Astrocyte (in vitro differentiated cells and primary cell): Measurements from ENCODE around the gene MYH15. TPM values are rescaled to one million over a fixed set of nuclear protein-coding genes. Genes with fewer than 3 reads are reported as not detected.

Experiments
- DNase-seq: peaks from one replicate; pipeline ENCODE4 v3.0.0-alpha.2; 2010; ENCODE audit warnings: low read depth
- FAIRE-seq: peaks from 2 replicates; lab custom pipeline; 2011; peaks lifted over from hg19 to GRCh38; lab: Jason Lieb, UNC
- H2AFZ ChIP-seq: 2 replicates; pipeline ENCODE4 v1.6.0; 2012; ENCODE audit warnings: low read depth, low read length, inconsistent platforms
- H3K27ac ChIP-seq: 2 replicates; pipeline ENCODE4 v1.5.1; 2011; ENCODE audit warnings: low read depth, low read length, inconsistent platforms
- H3K27me3 ChIP-seq: 2 replicates; pipeline ENCODE4 v1.6.0; 2011; ENCODE audit warnings: low read length, inconsistent platforms; ENCODE audit not compliant: insufficient read depth
- H3K36me3 ChIP-seq: 2 replicates; pipeline ENCODE4 v1.5.1; 2011; ENCODE audit warnings: low read length, inconsistent platforms; ENCODE audit not compliant: insufficient read depth
- H3K4me1 ChIP-seq: 2 replicates; pipeline ENCODE4 v1.5.1; 2011; ENCODE audit warnings: low read length, inconsistent platforms; ENCODE audit not compliant: insufficient read depth
- H3K4me2 ChIP-seq: 2 replicates; pipeline ENCODE4 v1.6.0; 2012; ENCODE audit warnings: low read length, inconsistent platforms
- H3K4me3 ChIP-seq: 2 replicates; pipeline ENCODE4 v1.5.1; 2011; ENCODE audit warnings: low read depth, mild to moderate bottlenecking, low read length, inconsistent platforms; ENCODE audit not compliant: insufficient read depth
- H3K79me2 ChIP-seq: 2 replicates; pipeline ENCODE4 v1.6.0; 2012; ENCODE audit warnings: mild to moderate bottlenecking, low read length, inconsistent platforms; ENCODE audit not compliant: insufficient read depth
- H3K9ac ChIP-seq: 2 replicates; pipeline ENCODE4 v1.6.0; 2012; ENCODE audit warnings: mild to moderate bottlenecking, low read length, inconsistent platforms
- H3K9me3 ChIP-seq: 2 replicates; pipeline ENCODE4 v1.5.1; 2012; ENCODE audit warnings: low read depth, mild to moderate bottlenecking, low read length, inconsistent platforms; ENCODE audit not compliant: insufficient read depth
- H4K20me1 ChIP-seq: 2 replicates; pipeline ENCODE4 v1.6.0; 2012; ENCODE audit warnings: low read length, inconsistent platforms; ENCODE audit not compliant: insufficient read depth
- H3K27ac Mint-ChIP-seq: one replicate; pipeline ENCODE4 v1.8.0; 2021; ENCODE audit warnings: mild to moderate bottlenecking, mixed read lengths; ENCODE audit not compliant: unreplicated experiment
- H3K27me3 Mint-ChIP-seq: one replicate; pipeline ENCODE4 v1.8.0; 2021; ENCODE audit warnings: low read depth, mixed read lengths; ENCODE audit not compliant: unreplicated experiment
- H3K36me3 Mint-ChIP-seq: one replicate; pipeline ENCODE4 v1.8.0; 2021; ENCODE audit warnings: low read depth, mixed read lengths; ENCODE audit not compliant: unreplicated experiment
- H3K4me1 Mint-ChIP-seq: one replicate; pipeline ENCODE4 v1.8.0; 2021; ENCODE audit warnings: low read depth, mixed read lengths; ENCODE audit not compliant: unreplicated experiment
- H3K4me3 Mint-ChIP-seq: one replicate; pipeline ENCODE4 v1.8.0; 2021; ENCODE audit warnings: mild to moderate bottlenecking, moderate library complexity, mixed read lengths; ENCODE audit not compliant: unreplicated experiment
- H3K9me3 Mint-ChIP-seq: one replicate; pipeline ENCODE4 v1.8.0; 2021; ENCODE audit warnings: mild to moderate bottlenecking, mixed read lengths; ENCODE audit not compliant: unreplicated experiment
- CTCF ChIP-seq: IDR thresholded peaks from 2 replicates; pipeline ENCODE4 v1.5.1; 2011; ENCODE audit warnings: low read depth, mild to moderate bottlenecking, inconsistent platforms, low read length, moderate library complexity; ENCODE audit not compliant: insufficient read depth
- EZH2 ChIP-seq: IDR thresholded peaks from 2 replicates; pipeline ENCODE4 v1.6.1; 2012; ENCODE audit warnings: mild to moderate bottlenecking, low read length, inconsistent platforms; ENCODE audit not compliant: insufficient read depth
- total RNA-seq: library from RNA; stranded (reverse); gene quantifications from 2 replicates; pipeline ENCODE4 v1.2.1, GENCODE V29; 2021

The MYH15 gene
- total RNA-seq, 1 donor from 2014 or later: 0.59 TPM

GRCh38 chr3:108394016-108394415, 116.4 kb downstream of the MYH15 start:
- Histone ChIP-seq H3K27ac (no peak overlapping the region), H2AFZ (no peak overlapping the region), H3K4me2 (no peak overlapping the region), H3K36me3 (no peaks in the 10 kb centered on the region), H3K4me3 (no peak overlapping the region), H3K4me1 (peaks cover 5% of the 10 kb centered on the region), H4K20me1 (no peaks in the 10 kb centered on the region), H3K9ac (no peak overlapping the region), H3K9me3 (no peaks in the 10 kb centered on the region), H3K27me3 (no peaks in the 10 kb centered on the region), H3K79me2 (no peaks in the 10 kb centered on the region)
- DNase-seq (no peak), FAIRE-seq (no peak)
- Mint-ChIP-seq H3K9me3 (no peaks in the 10 kb centered on the region), H3K27me3 (peaks cover 12% of the 10 kb centered on the region), H3K36me3 (no peaks in the 10 kb centered on the region), H3K4me3 (no peak overlapping the region), H3K4me1 (peaks cover 7% of the 10 kb centered on the region), H3K27ac (no peak overlapping the region)
- TF ChIP-seq EZH2: no peak
- TF ChIP-seq CTCF: no peak

GRCh38 chr3:108393128-108393900, 117.1 kb downstream of the MYH15 start:
- Histone ChIP-seq H3K27ac (no peak overlapping the region), H3K9me3 (no peaks in the 10 kb centered on the region), H3K36me3 (no peaks in the 10 kb centered on the region), H3K27me3 (no peaks in the 10 kb centered on the region), H2AFZ (no peak overlapping the region), H3K4me2 (no peak overlapping the region), H3K79me2 (no peaks in the 10 kb centered on the region), H4K20me1 (no peaks in the 10 kb centered on the region), H3K4me1 (peaks cover 12% of the 10 kb centered on the region), H3K9ac (no peak overlapping the region), H3K4me3 (no peak overlapping the region)
- Mint-ChIP-seq H3K4me3 (no peak overlapping the region), H3K4me1 (peaks cover 14% of the 10 kb centered on the region), H3K27me3 (peaks cover 12% of the 10 kb centered on the region), H3K9me3 (no peaks in the 10 kb centered on the region), H3K36me3 (no peaks in the 10 kb centered on the region), H3K27ac (no peak overlapping the region)
- FAIRE-seq: no peak
- no peak for DNase-seq
- TF ChIP-seq CTCF (no peak), EZH2 (no peak)

- FAIRE-seq: no peak
- H3K9me3 Mint-ChIP-seq: no peaks in the 10 kb centered on the region
- DNase-seq: peak; percentile 81
These were observed 118.3 kb downstream of the MYH15 start for GRCh38 chr3:108391917-108392593.

More at GRCh38 chr3:108391917-108392593, 118.3 kb downstream of the MYH15 start:
- Histone ChIP-seq H3K4me2 (no peak overlapping the region), H3K4me1 (peaks cover 14% of the 10 kb centered on the region), H2AFZ (no peak overlapping the region), H3K4me3 (no peak overlapping the region), H3K36me3 (no peaks in the 10 kb centered on the region), H3K27ac (no peak overlapping the region), H4K20me1 (no peaks in the 10 kb centered on the region), H3K79me2 (no peaks in the 10 kb centered on the region), H3K27me3 (no peaks in the 10 kb centered on the region), H3K9ac (no peak overlapping the region), H3K9me3 (no peaks in the 10 kb centered on the region)
- peaks cover 23% of the 10 kb centered on the region for H3K4me1 Mint-ChIP-seq
- H3K4me3 Mint-ChIP-seq: no peak overlapping the region
- TF ChIP-seq EZH2 (no peak), CTCF (no peak)
- no peak overlapping the region for H3K27ac Mint-ChIP-seq
- H3K36me3 Mint-ChIP-seq: no peaks in the 10 kb centered on the region
- peaks cover 7% of the 10 kb centered on the region for H3K27me3 Mint-ChIP-seq
